ENCODE results near the gene LMX1B. TPM values are rescaled to one million over a fixed set of nuclear protein-coding genes. Genes with fewer than 3 reads are reported as not detected.
A peak's percentile ranks its signal among the peaks of the same experiment; 100 is the strongest.

The LMX1B gene
- total and polyA plus RNA-seq, 2 donors (not counting 3 experiments of a cell fraction or from before 2014, with no cell fraction given): not detected

GRCh38 chr9:126616521-126616976 lies 2.8 kb downstream of the LMX1B start:
- peaks cover 79 to 87% of the 10 kb centered on the region in 2 experiments for H3K27me3 ChIP-seq (ENCODE audit: control insufficient read depth in 2 of 2, insufficient read depth in 2 of 2, low read length in 2 of 2)
- no TSS peak for BruUV-seq (replicated peaks)
- TF ChIP-seq EZH2 (IDR thresholded peaks at IDR 0.05; ENCODE audit: borderline replicate concordance, low read depth, low read length, severe bottlenecking): peak; percentile 49
- TF ChIP-seq MYC (IDR thresholded peaks at IDR 0.05; ENCODE audit: low read depth, low read length): no peak
- CTCF ChIA-PET: interaction anchor here (0.6 to 2.1 kb wide), 5 partner anchors 14 to 166 kb away, joined by 3 to 10 read pairs (median 4); no protein-coding TSS in a partner anchor
- DNase-seq (ENCODE audit: low read depth, low spot score): no peak
- no peak overlapping the region for H3K4me3 ChIP-seq (replicated peaks in 1 of 3; ENCODE audit: insufficient read depth in 1 of 3, low read depth in 1 of 3, low read length in 3 of 3)
- H3K79me2 ChIP-seq (ENCODE audit: control insufficient read depth, insufficient read depth, low read length): no peaks in the 10 kb centered on the region
- dilution Hi-C loops (cut with MboI; ENCODE audit: extremely low pct_ligation_motif_present, low sequenced_read_pairs): no loop called here
- no peaks in the 10 kb centered on the region for H3K4me1 ChIP-seq (ENCODE audit: control insufficient read depth, extremely low read depth, insufficient read depth, low read length)
- no peak overlapping the region for H3K9ac ChIP-seq (replicated peaks; ENCODE audit: extremely low read depth, insufficient read depth, low read length)
- no peaks in the 10 kb centered on the region for H3K9me3 ChIP-seq (replicated peaks; ENCODE audit: control insufficient read depth, insufficient read depth, low read length)
- no peak overlapping the region for H3K4me2 ChIP-seq (ENCODE audit: insufficient read depth, low read length)
- no peaks in the 10 kb centered on the region for H4K20me1 ChIP-seq (replicated peaks; ENCODE audit: control insufficient read depth, extremely low read depth, insufficient read depth, low read length)
- H2AFZ ChIP-seq (ENCODE audit: low read depth, low read length): no peak overlapping the region
- intact Hi-C loops (cut with micrococcal nuclease): loop anchor here (10.0 kb wide), 1 partner anchor 48 kb away; no protein-coding TSS in a partner anchor
- no peaks in the 10 kb centered on the region for H3K9me1 ChIP-seq (replicated peaks; ENCODE audit: control insufficient read depth, extremely low read depth, insufficient read depth, low read length)
- no peak overlapping the region for H3K27ac ChIP-seq (ENCODE audit: insufficient read depth, low read depth, low read length)
- FAIRE-seq: no peak
- POLR2A ChIA-PET: no interaction called here
- H3K36me3 ChIP-seq (ENCODE audit: control insufficient read depth in 2 of 2, extremely low read depth in 1 of 2, insufficient read depth in 2 of 2, low read length in 2 of 2): no peaks in the 10 kb centered on the region

GRCh38 chr9:126617003-126617822 lies 3.5 kb downstream of the LMX1B start:
- Histone ChIP-seq H2AFZ (ENCODE audit: low read depth, low read length) (no peak overlapping the region), H4K20me1 (replicated peaks; ENCODE audit: control insufficient read depth, extremely low read depth, insufficient read depth, low read length) (no peaks in the 10 kb centered on the region), H3K4me1 (ENCODE audit: control insufficient read depth, extremely low read depth, insufficient read depth, low read length) (no peaks in the 10 kb centered on the region), H3K9me3 (replicated peaks; ENCODE audit: control insufficient read depth, insufficient read depth, low read length) (no peaks in the 10 kb centered on the region), H3K79me2 (ENCODE audit: control insufficient read depth, insufficient read depth, low read length) (no peaks in the 10 kb centered on the region), H3K36me3 (ENCODE audit: control insufficient read depth in 2 of 2, extremely low read depth in 1 of 2, insufficient read depth in 2 of 2, low read length in 2 of 2) (no peaks in the 10 kb centered on the region), H3K4me2 (ENCODE audit: insufficient read depth, low read length) (no peak overlapping the region), H3K9ac (replicated peaks; ENCODE audit: extremely low read depth, insufficient read depth, low read length) (no peak overlapping the region), H3K4me3 (replicated peaks in 1 of 3; ENCODE audit: insufficient read depth in 1 of 3, low read depth in 1 of 3, low read length in 3 of 3) (no peak overlapping the region), H3K27ac (ENCODE audit: insufficient read depth, low read depth, low read length) (no peak overlapping the region), H3K27me3 (ENCODE audit: control insufficient read depth in 2 of 2, insufficient read depth in 2 of 2, low read length in 2 of 2) (peaks cover 80 to 88% of the 10 kb centered on the region in 2 experiments), H3K9me1 (replicated peaks; ENCODE audit: control insufficient read depth, extremely low read depth, insufficient read depth, low read length) (no peaks in the 10 kb centered on the region)
- BruUV-seq (replicated peaks): no TSS peak
- ChIA-PET CTCF (interaction anchor here (0.6 to 2.1 kb wide), 4 partner anchors 13 to 165 kb away, joined by 3 to 10 read pairs (median 4); no protein-coding TSS in a partner anchor), POLR2A (no interaction called here)
- no peak for DNase-seq (ENCODE audit: low read depth, low spot score)
- dilution Hi-C loops (cut with MboI; ENCODE audit: extremely low pct_ligation_motif_present, low sequenced_read_pairs) (no loop called here), intact Hi-C loops (cut with micrococcal nuclease) (loop anchor here (10.0 kb wide), 1 partner anchor 48 kb away; no protein-coding TSS in a partner anchor)
- TF ChIP-seq POLR2AphosphoS5 (IDR thresholded peaks at IDR 0.05; ENCODE audit: insufficient read depth, low read depth, low read length) (no peak), EZH2 (IDR thresholded peaks at IDR 0.05; ENCODE audit: borderline replicate concordance, low read depth, low read length, severe bottlenecking) (no peak), FOS (IDR thresholded peaks at IDR 0.05; ENCODE audit: borderline replicate concordance, insufficient read depth, low read length) (no peak), MYC (IDR thresholded peaks at IDR 0.05; ENCODE audit: low read depth, low read length) (no peak), POLR2A (IDR thresholded peaks at IDR 0.05; ENCODE audit: low read depth, low read length) (no peak)
- TF ChIP-seq, protein P1, sequence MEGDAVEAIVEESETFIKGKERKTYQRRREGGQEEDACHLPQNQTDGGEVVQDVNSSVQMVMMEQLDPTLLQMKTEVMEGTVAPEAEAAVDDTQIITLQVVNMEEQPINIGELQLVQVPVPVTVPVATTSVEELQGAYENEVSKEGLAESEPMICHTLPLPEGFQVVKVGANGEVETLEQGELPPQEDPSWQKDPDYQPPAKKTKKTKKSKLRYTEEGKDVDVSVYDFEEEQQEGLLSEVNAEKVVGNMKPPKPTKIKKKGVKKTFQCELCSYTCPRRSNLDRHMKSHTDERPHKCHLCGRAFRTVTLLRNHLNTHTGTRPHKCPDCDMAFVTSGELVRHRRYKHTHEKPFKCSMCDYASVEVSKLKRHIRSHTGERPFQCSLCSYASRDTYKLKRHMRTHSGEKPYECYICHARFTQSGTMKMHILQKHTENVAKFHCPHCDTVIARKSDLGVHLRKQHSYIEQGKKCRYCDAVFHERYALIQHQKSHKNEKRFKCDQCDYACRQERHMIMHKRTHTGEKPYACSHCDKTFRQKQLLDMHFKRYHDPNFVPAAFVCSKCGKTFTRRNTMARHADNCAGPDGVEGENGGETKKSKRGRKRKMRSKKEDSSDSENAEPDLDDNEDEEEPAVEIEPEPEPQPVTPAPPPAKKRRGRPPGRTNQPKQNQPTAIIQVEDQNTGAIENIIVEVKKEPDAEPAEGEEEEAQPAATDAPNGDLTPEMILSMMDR (IDR thresholded peaks at IDR 0.05; ENCODE audit: extremely low read depth in 1 of 2, insufficient read depth in 1 of 2, low read depth in 1 of 2, low read length in 2 of 2): no peak
- FAIRE-seq: no peak

Measured in endothelial cell of umbilical vein (primary cell).